HepG2 (cell line): ENCODE measurements around the gene TFF1. TPM values are rescaled to one million over a fixed set of nuclear protein-coding genes. Genes with fewer than 3 reads are reported as not detected.

ENCODE experiments used
- CEBPB ChIP-seq: IDR thresholded peaks from 2 replicates; pipeline ENCODE4 v1.6.1; 2011; ENCODE audit warnings: low read depth, low read length, improper control_type of control experiment, borderline replicate concordance
- GRHL1 ChIP-seq: sonication (generic); formaldehyde crosslinking; conservative IDR thresholded peaks from 2 replicates; pipeline ENCODE4 v1.8.0; 2022; ENCODE audit warnings: missing genetic modification reagents
- KAT7 ChIP-seq: IDR thresholded peaks from 2 replicates; pipeline ENCODE4 v1.6.1; 2018; ENCODE audit warnings: borderline replicate concordance, missing compliant biosample characterization
- PHF5A ChIP-seq: IDR thresholded peaks from one replicate; pipeline ENCODE4 v1.6.1; 2018; ENCODE audit warnings: low read depth, missing genetic modification reagents; ENCODE audit not compliant: unreplicated experiment
- SRSF1 ChIP-seq: fragments of 200-400 bp; formaldehyde crosslinking; optimal IDR thresholded peaks from 2 replicates; pipeline ENCODE3; 2017; ENCODE audit warnings: mild to moderate bottlenecking, low read depth, low read length, moderate library complexity
- THAP9 ChIP-seq: sonication (generic); formaldehyde crosslinking; IDR thresholded peaks from 2 replicates; pipeline ENCODE4; 2020; ENCODE audit warnings: missing genetic modification reagents, mild to moderate bottlenecking, borderline replicate concordance
- ZBTB3 ChIP-seq: sonication (generic); formaldehyde crosslinking; IDR thresholded peaks from 2 replicates; pipeline ENCODE4 v1.4.0; 2020; ENCODE audit warnings: low read depth, mild to moderate bottlenecking, moderate library complexity, missing genetic modification reagents, borderline replicate concordance
- ZNF460 ChIP-seq: sonication (generic); formaldehyde crosslinking; IDR thresholded peaks from 2 replicates; pipeline ENCODE4 v1.5.1; 2020; ENCODE audit warnings: missing genetic modification reagents, mild to moderate bottlenecking, borderline replicate concordance
- ZNF746 ChIP-seq: sonication (generic); formaldehyde crosslinking; IDR thresholded peaks from 2 replicates; pipeline ENCODE4 v1.8.0; 2022; ENCODE audit warnings: mild to moderate bottlenecking, missing genetic modification reagents
- ZNF772 ChIP-seq: sonication (generic); formaldehyde crosslinking; IDR thresholded peaks from 2 replicates; pipeline ENCODE4 v1.5.0; 2020; ENCODE audit warnings: mild to moderate bottlenecking, missing genetic modification reagents
- polyA plus RNA-seq, 8 experiments: library from polyadenylated mRNA; depleted of rRNA in 3 of 8; stranded (reverse) in 7 of 8; unstranded in 1 of 8; fragments of >200 nt; fragmentation: Illumina TruSeq in 4 of 8; extraction: Trizol in 4 of 8; gene quantifications; 2 replicates each; pipeline versions ENCODE4 v1.2.1 to v1.2.3, GENCODE V29; 2011 to 2016; ENCODE audit warnings: low read depth in 4 of 8, missing spikeins in 1 of 8, mixed read lengths in 1 of 8; ENCODE audit not compliant: insufficient read depth in 1 of 8
- total RNA-seq, 5 experiments: library from RNA; depleted of rRNA; stranded (reverse); fragments of >200 nt; fragmentation: Illumina TruSeq; extraction: Trizol; gene quantifications; 2 replicates each; pipeline ENCODE4 v1.2.3, GENCODE V29; 2016; ENCODE audit warnings: low read depth in 1 of 5
- TF ChIP-seq, protein P1 (sequence below): sonication (generic); formaldehyde crosslinking; IDR thresholded peaks from 2 replicates; pipeline ENCODE4 v1.4.0; 2020; ENCODE audit warnings: missing genetic modification reagents, borderline replicate concordance
- TF ChIP-seq, protein P2 (sequence below): sonication (generic); formaldehyde crosslinking; IDR thresholded peaks from 2 replicates; pipeline ENCODE4 v1.5.1; 2020; ENCODE audit warnings: mild to moderate bottlenecking, moderate library complexity, missing genetic modification reagents
- TF ChIP-seq, protein P3 (sequence below), 2 experiments: IDR thresholded peaks; 2 replicates each; pipeline ENCODE4 v1.6.1; 2011 to 2012; ENCODE audit warnings: low read length in 2 of 2, borderline replicate concordance in 1 of 2, low read depth in 1 of 2, mild to moderate bottlenecking in 1 of 2, moderate library complexity in 1 of 2
- TF ChIP-seq, protein P4 (sequence below): sonication (generic); formaldehyde crosslinking; IDR thresholded peaks from 2 replicates; pipeline ENCODE4 v1.4.0; 2020; ENCODE audit warnings: low read depth, mild to moderate bottlenecking, missing genetic modification reagents

TFF1 gene
- total and polyA plus RNA-seq, 2 of the 13 experiments (the other 11 are each of a cell fraction or from before 2014, with no cell fraction given): 0.24 to 19.4 TPM

DNA sequence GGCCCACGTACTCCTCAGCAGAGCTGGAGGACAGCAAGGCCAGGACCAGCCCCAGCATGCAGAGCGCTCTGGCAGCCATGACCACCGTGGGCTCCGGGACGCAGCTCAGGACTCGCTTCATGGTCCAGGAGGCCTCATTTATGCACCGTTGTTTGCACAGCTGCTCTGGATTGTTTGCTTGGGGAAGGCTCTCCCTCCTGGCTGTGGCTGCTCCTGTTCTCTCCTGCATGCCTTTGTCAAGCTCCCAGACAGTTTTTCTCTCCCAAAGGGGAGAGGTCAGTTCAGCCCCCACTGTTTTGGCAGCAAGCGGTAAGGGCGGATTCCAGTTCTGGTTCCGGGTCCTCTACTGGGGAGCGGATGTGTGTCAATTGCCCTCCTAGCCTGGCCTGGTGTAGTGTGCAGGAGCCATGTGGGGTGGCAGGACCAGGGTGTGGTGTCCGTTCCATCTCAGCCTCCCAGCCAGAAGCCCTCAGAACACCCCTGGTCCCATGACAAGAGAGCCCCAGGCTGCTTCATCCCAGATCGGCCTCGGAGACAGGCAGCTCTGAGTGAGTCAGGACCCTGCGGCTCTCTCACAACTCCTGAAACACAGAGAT, 50.9 kb downstream of the TFF1 start, which contains the start of gene TFF3 (continued):
- TF ChIP-seq ZNF460: no peak
- no peak for TF ChIP-seq GRHL1 (CRISPR knock-in tag)
- TF ChIP-seq, protein P1, sequence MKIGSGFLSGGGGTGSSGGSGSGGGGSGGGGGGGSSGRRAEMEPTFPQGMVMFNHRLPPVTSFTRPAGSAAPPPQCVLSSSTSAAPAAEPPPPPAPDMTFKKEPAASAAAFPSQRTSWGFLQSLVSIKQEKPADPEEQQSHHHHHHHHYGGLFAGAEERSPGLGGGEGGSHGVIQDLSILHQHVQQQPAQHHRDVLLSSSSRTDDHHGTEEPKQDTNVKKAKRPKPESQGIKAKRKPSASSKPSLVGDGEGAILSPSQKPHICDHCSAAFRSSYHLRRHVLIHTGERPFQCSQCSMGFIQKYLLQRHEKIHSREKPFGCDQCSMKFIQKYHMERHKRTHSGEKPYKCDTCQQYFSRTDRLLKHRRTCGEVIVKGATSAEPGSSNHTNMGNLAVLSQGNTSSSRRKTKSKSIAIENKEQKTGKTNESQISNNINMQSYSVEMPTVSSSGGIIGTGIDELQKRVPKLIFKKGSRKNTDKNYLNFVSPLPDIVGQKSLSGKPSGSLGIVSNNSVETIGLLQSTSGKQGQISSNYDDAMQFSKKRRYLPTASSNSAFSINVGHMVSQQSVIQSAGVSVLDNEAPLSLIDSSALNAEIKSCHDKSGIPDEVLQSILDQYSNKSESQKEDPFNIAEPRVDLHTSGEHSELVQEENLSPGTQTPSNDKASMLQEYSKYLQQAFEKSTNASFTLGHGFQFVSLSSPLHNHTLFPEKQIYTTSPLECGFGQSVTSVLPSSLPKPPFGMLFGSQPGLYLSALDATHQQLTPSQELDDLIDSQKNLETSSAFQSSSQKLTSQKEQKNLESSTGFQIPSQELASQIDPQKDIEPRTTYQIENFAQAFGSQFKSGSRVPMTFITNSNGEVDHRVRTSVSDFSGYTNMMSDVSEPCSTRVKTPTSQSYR (CRISPR knock-in tag): no peak
- TF ChIP-seq, protein P2, sequence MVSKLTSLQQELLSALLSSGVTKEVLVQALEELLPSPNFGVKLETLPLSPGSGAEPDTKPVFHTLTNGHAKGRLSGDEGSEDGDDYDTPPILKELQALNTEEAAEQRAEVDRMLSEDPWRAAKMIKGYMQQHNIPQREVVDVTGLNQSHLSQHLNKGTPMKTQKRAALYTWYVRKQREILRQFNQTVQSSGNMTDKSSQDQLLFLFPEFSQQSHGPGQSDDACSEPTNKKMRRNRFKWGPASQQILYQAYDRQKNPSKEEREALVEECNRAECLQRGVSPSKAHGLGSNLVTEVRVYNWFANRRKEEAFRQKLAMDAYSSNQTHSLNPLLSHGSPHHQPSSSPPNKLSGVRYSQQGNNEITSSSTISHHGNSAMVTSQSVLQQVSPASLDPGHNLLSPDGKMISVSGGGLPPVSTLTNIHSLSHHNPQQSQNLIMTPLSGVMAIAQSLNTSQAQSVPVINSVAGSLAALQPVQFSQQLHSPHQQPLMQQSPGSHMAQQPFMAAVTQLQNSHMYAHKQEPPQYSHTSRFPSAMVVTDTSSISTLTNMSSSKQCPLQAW (CRISPR knock-in tag): no peak
- no peak for TF ChIP-seq ZBTB3 (CRISPR knock-in tag)
- no peak for TF ChIP-seq ZNF746 (CRISPR knock-in tag)
- no peak for TF ChIP-seq CEBPB
- TF ChIP-seq, protein P3, sequence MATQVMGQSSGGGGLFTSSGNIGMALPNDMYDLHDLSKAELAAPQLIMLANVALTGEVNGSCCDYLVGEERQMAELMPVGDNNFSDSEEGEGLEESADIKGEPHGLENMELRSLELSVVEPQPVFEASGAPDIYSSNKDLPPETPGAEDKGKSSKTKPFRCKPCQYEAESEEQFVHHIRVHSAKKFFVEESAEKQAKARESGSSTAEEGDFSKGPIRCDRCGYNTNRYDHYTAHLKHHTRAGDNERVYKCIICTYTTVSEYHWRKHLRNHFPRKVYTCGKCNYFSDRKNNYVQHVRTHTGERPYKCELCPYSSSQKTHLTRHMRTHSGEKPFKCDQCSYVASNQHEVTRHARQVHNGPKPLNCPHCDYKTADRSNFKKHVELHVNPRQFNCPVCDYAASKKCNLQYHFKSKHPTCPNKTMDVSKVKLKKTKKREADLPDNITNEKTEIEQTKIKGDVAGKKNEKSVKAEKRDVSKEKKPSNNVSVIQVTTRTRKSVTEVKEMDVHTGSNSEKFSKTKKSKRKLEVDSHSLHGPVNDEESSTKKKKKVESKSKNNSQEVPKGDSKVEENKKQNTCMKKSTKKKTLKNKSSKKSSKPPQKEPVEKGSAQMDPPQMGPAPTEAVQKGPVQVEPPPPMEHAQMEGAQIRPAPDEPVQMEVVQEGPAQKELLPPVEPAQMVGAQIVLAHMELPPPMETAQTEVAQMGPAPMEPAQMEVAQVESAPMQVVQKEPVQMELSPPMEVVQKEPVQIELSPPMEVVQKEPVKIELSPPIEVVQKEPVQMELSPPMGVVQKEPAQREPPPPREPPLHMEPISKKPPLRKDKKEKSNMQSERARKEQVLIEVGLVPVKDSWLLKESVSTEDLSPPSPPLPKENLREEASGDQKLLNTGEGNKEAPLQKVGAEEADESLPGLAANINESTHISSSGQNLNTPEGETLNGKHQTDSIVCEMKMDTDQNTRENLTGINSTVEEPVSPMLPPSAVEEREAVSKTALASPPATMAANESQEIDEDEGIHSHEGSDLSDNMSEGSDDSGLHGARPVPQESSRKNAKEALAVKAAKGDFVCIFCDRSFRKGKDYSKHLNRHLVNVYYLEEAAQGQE (IDR thresholded peaks at IDR 0.05; ENCODE audit: borderline replicate concordance in 1 of 2, low read depth in 1 of 2, low read length in 2 of 2): no peak
- 0 out of 2 replicates have a peak, but pooled peaks have one; percentile 66 for TF ChIP-seq ZNF772 (CRISPR knock-in tag)
- no peak for TF ChIP-seq THAP9 (CRISPR knock-in tag)
- no peak for TF ChIP-seq PHF5A
- TF ChIP-seq, protein P4, sequence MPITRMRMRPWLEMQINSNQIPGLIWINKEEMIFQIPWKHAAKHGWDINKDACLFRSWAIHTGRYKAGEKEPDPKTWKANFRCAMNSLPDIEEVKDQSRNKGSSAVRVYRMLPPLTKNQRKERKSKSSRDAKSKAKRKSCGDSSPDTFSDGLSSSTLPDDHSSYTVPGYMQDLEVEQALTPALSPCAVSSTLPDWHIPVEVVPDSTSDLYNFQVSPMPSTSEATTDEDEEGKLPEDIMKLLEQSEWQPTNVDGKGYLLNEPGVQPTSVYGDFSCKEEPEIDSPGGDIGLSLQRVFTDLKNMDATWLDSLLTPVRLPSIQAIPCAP: no peak
- no peak for TF ChIP-seq KAT7 (CRISPR knock-in tag)
- no peak for TF ChIP-seq SRSF1
